Mesodermal cell (in vitro differentiated cells): ENCODE measurements around the gene SDC1.
A peak's percentile ranks its signal among the peaks of the same experiment; 100 is the strongest.

Experiments
- H3K27ac ChIP-seq: 2 replicates; pipeline ENCODE4 v1.7.0; 2013; ENCODE audit warnings: mild to moderate bottlenecking, low read depth, low read length, moderate library complexity; ENCODE audit not compliant: severe bottlenecking
- H3K36me3 ChIP-seq: 2 replicates; pipeline ENCODE4 v1.7.1; 2013; ENCODE audit warnings: mild to moderate bottlenecking, low read length, moderate library complexity; ENCODE audit not compliant: control insufficient read depth, insufficient read depth
- H3K4me1 ChIP-seq: one replicate; pipeline ENCODE4 v1.7.1; 2013; ENCODE audit warnings: mild to moderate bottlenecking, low read length; ENCODE audit not compliant: insufficient read depth, control insufficient read depth, poor library complexity, severe bottlenecking
- H3K4me3 ChIP-seq: 2 replicates; pipeline ENCODE4 v1.7.0; 2013; ENCODE audit warnings: low read length, control low read depth, mild to moderate bottlenecking; ENCODE audit not compliant: insufficient read depth, poor library complexity, severe bottlenecking; ENCODE audit errors: extremely low read depth
- H3K9me3 ChIP-seq: 2 replicates; pipeline ENCODE4 v1.7.1; 2013; ENCODE audit warnings: mild to moderate bottlenecking, low read length, moderate library complexity; ENCODE audit not compliant: control insufficient read depth
- WGBS, 2 experiments: methylation state at CpG; one replicate each; pipeline ENCODE4 v1.1.5; 2013; ENCODE audit warnings: missing lambda C conversion rate in 2 of 2; ENCODE audit not compliant: insufficient coverage in 2 of 2; 5-methylcytosine and 5-hydroxymethylcytosine counted together

SDC1 gene

DNA sequence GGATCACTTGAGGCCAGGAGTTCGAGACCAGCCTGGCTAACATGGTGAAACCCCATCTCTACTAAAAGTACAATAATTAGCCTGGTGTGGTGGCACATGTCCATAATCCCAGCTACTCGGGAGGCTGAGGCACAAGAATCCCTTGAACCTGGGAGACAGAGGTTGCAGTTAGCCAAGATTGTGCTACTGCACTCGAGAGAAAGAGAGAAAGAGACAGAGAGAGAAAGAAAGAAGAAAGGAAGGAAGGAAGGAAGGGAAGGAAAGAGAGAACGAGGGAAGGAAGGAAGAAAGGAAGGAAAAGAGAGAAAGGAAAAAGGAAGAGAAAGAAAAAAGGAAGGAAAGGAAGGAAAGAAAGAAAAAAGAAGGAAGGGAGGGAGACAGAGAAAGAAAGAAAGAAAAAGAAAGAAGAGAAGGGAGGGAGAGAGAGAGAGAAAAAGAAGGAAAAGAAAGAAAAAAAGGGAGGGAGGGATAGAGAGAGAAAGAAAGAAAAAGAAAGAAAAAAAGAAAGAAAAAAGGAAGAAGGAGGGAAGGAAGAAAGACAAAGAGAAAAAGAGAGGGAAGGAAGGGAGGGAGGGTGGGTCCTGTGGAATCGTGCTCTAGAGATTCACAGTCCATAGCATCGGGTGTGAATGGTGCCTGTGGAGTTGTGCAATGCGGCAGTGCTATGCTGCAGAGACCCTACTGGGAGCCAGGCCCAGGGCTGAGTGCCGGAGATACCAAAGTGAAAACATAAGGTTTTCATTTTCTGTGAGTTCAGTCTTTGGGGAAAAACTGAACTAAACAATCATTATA is 4.6 kb upstream of the SDC1 start:
- H3K9me3 ChIP-seq, result no peaks in the 10 kb centered on the region
- H3K36me3 ChIP-seq, result no peaks in the 10 kb centered on the region
- no peaks in the 10 kb centered on the region for H3K4me1 ChIP-seq
- H3K27ac ChIP-seq, result no peak overlapping the region
- 81 to 92% methylated on average over 7 to 8 of the region's 8 CpGs for WGBS, 2 experiments
- H3K4me3 ChIP-seq, result no peak overlapping the region

DNA sequence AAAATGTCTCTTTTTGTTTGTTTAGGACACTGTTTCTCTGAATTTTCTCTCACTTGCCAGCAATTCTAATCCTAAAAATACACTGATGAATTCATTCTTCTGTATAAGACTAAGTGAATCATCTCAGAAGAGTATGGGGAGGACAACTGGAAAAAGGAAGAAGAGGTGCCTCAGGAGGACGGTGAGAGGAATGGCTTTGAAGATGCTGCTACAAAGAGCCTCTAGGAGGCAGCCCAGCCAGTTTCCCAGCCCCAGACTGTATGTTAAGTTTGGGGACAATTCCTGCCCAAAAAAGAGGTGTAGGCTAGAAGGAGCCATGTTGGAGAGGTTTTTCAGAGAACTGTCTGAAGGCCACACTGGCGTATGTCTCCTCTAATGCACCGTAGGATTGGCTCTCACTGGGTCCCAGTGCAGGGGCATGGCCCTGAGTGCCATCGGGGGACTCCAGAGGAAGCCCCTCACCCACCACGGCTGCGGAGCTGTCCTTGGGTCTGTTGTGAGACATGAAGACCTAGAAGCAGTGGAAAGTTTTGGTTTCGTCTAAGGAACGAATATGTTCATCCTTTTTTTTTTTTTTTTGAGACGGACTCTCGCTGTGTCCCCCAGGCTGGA is 3.1 kb upstream of the SDC1 start:
- Histone ChIP-seq H3K4me1 (no peaks in the 10 kb centered on the region), H3K36me3 (no peaks in the 10 kb centered on the region), H3K27ac (no peak overlapping the region), H3K9me3 (no peaks in the 10 kb centered on the region), H3K4me3 (no peak overlapping the region)
- 87% methylated on average over 5 to 7 of the region's 10 CpGs for WGBS, 2 experiments

- Histone ChIP-seq H3K27ac (no peak overlapping the region), H3K4me1 (peaks cover 7% of the 10 kb centered on the region), H3K9me3 (no peaks in the 10 kb centered on the region), H3K4me3 (no peak overlapping the region), H3K36me3 (no peaks in the 10 kb centered on the region)
- 91 to 96% methylated on average over 12 to 14 of the region's 14 CpGs for WGBS, 2 experiments
These were observed 1.2 kb upstream of the SDC1 start for GRCh38 chr2:20226152-20226545.

DNA sequence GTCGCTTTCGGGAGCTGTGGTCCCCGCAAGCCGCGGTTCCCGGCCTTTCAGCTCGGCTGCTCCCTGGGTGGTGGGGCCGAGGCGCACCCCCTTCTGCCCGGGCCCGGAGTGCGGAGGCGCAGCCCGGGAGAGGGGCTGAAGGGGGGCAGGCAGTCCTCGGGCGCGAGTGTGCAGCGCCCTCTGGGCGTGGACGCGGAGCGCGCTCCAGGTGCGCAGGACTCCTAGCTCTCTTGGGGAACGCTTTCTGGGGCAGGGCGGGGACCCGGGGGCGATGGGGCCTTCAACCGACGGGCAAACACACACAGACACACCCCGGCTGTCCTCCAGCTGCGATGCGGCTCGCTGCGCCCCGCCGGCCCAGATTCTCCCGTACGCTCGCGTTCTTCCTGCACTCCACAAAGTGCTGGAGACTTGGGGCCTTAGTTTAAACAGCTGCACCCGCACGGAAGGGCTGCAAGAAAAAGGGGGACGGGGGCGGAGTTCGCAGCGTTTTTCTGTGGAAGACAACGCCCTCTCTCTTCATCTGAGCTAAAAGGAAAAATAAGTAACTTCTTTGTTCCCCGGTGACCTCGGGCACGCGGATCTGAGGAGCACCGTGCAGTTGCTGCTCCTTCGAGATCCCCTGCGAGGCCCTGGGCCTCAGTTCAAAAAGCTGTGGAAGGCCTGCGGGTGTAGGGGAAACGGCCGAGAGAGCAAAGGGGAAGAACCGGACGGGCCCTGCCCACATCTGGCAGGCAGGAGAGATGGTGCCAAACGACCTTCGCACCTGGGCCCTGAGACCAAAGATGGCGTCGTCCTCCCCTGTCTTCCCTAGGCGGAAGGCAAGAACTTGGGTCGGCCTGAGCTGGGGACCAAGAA is 593 bp upstream of the SDC1 start:
- WGBS, 2 experiments, result 18 to 35% methylated on average over 30 to 64 of the region's 66 CpGs
- no peaks in the 10 kb centered on the region for H3K9me3 ChIP-seq

DNA sequence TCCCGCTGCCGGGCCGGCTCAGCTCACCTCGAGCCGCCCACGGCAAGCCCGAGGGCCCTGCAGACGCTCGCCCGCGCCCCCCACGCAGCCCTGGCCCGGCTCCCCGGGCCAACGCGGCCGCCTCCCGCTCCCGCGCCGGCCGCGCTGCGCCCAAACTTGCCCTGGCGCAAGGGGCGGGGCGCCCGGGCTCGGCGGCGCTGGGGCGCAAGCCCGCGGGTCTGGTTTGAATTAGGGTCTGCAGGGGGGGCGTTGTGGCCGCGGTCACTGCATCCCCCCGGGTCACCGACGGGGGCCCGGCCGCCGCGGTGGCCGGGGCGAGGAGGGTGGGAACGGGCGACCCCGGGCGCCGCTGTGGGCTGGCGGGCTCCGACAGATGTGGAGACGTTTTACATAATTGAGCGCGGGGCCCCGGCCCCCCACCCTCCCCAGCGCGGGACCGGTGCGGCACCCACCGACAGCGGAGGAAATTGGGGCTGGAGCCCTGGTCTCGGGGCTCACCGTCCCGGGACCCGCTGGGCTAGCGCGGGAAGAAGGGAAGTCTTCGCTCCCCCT is 690 bp downstream of the SDC1 start:
- 0 to 1% methylated on average over 42 to 65 of the region's 70 CpGs for WGBS, 2 experiments
- Histone ChIP-seq H3K27ac (no peak overlapping the region), H3K9me3 (no peaks in the 10 kb centered on the region), H3K4me1 (peaks cover 7% of the 10 kb centered on the region), H3K36me3 (no peaks in the 10 kb centered on the region), H3K4me3 (peak overlapping the region; percentile 56)

More for the DNA sequence above, 593 bp upstream of the SDC1 start:
- Histone ChIP-seq H3K4me3 (peak overlapping the region; percentile 56), H3K27ac (no peak overlapping the region), H3K36me3 (no peaks in the 10 kb centered on the region), H3K4me1 (peaks cover 7% of the 10 kb centered on the region)

DNA sequence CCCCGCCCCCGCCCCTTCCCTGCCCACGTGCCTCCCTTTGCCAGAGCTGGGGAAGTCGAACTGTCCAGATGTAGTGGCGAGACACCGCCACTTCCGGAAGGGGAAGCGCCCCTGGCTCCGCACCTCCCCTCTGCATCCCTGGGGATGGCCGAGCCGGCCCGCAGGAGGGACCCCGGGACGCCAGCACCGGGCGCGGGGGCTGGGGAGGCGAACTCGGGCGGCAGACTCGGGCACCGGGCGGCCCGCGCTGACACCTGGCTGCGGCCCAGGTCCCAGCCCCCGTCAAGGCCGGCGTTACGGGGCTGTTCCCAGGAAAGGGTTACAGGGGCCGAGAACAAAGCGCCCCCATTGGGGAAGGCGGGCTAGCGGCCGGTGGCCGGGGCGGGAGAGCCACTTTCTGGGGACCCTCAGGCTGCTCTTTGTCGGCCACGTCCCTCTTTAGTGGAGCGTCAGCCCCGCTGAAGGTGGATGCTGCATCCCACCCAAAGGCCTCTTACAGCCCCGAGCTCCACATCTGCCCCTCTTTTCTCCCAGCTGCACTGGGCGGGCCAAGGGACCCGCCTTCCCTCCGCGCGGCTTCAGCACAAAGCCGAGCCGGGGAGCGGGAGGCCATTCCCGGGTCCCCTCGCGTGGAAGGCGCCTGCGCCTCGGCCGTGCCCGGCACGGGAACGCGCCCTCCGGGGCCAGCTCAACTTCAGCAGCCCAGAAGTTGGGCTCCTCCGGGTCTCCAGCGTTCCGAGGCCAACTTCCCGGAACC is 1.3 kb downstream of the SDC1 start:
- H3K27ac ChIP-seq, result no peak overlapping the region
- 1% methylated on average over 48 to 58 of the region's 66 CpGs for WGBS, 2 experiments
- peaks cover 7% of the 10 kb centered on the region for H3K4me1 ChIP-seq

DNA sequence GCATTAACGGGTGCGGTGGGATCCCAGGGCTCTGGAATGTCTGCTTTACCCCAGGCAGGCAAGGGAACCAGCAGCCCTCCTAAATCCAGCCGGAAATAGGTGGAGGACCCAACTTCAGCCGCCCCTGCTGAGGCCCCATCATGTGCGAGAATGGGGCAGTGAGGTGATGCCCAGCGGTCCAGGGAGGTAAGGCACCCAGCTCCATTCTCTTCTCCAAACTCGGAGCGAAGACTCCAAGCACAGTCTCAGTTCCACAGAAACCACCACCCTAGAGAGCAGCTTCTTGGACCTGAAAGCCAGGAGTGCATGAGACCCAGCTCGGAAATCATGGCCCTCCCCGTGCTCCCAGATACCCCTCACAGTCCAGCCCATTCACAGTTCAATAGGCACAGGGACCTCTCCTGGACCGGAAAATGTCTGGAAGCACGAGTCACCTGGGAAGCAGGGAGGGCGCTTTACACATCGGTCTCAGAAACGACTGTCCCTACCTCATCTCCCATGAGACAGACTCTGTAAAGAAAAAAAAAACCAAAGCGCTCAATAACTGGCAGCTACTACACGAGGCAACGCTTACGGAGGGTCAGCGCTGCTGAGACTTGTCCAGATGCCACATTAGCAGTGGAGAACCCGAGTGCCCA is 2.0 kb downstream of the SDC1 start:
- no peaks in the 10 kb centered on the region for H3K36me3 ChIP-seq
- H3K4me3 ChIP-seq, result peak overlapping the region; percentile 56
- H3K27ac ChIP-seq, result no peak overlapping the region
- 36 to 43% methylated on average over 18 to 19 of the region's 21 CpGs for WGBS, 2 experiments
- H3K4me1 ChIP-seq, result peaks cover 7% of the 10 kb centered on the region
- H3K9me3 ChIP-seq, result no peaks in the 10 kb centered on the region

More for the DNA sequence above, 1.3 kb downstream of the SDC1 start:
- Histone ChIP-seq H3K9me3 (no peaks in the 10 kb centered on the region), H3K4me3 (peak overlapping the region; percentile 56), H3K36me3 (no peaks in the 10 kb centered on the region)

DNA sequence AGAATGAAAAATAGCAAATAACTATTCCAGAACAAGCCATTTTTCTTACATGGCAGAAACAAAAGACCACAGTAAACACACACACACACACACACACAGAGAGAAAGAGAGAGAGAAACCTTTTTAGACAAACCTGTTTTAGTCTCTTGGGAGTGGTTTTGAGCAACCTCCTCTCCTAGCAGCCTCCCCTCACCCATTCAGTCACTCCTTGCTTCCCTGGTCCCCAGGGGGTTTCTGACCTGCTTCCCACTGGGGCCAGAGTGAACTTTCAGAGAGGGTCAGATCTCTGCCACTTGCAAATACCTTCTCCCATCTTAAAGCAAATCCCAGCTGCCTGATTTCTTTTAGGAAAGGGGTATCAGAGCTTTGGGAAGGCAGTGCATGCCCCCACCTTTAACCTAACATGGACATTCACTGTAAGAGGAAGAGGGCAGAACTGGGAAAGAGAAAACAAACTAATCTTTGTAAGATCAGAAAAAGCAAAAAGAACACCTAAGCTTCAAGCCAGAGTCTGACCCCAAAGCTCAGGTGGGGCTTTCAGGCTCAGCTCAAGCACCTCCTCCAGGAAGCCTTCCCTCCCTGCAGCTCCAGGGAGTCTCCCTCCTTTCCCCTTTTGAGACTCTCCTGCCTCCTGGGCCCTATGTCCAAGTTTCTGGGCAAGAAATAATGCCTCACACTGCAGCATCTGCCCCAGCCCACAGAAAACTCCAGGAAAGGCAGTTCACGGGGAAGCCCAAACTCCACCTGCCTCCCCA is 2.7 kb downstream of the SDC1 start:
- H3K27ac ChIP-seq, result no peak overlapping the region
- H3K4me3 ChIP-seq, result no peak overlapping the region

GRCh38 chr2:20221555-20221973 is 3.4 kb downstream of the SDC1 start:
- no peaks in the 10 kb centered on the region for H3K9me3 ChIP-seq
- H3K4me1 ChIP-seq, result peaks cover 7% of the 10 kb centered on the region
- no peak overlapping the region for H3K4me3 ChIP-seq
- WGBS, 2 experiments, result 93% methylated on average over 2 of the region's 3 CpGs; no CpG with 5 or more reads in 1 of the 2 experiments
- H3K36me3 ChIP-seq, result no peaks in the 10 kb centered on the region
- H3K27ac ChIP-seq, result no peak overlapping the region

More for the DNA sequence above, 2.7 kb downstream of the SDC1 start:
- Histone ChIP-seq H3K9me3 (no peaks in the 10 kb centered on the region), H3K4me1 (peaks cover 7% of the 10 kb centered on the region), H3K36me3 (no peaks in the 10 kb centered on the region)
- 100% methylated on average over 1 of the region's 1 CpG for WGBS, 2 experiments
